HG03571 (cell line): Measurements from ENCODE around the gene BPIFB1.

Source experiments
- ATAC-seq: cut with Tn5 transposase; IDR thresholded peaks from one replicate; pipeline ENCODE4 v1.9.1; 2021; ENCODE audit not compliant: unreplicated experiment

The BPIFB1 gene

GRCh38 chr20:33282991-33283555 lies at the start of gene BPIFB1:
BPIFB1 (plus strand) TSS chr20:33283214; CDS start chr20:33286074, 2,860 bp downstream.
- no peak for ATAC-seq

- no peak for ATAC-seq
These were observed 49.0 kb upstream of the BPIFB1 start for GRCh38 chr20:33234050-33234449.

GRCh38 chr20:33235696-33236095 lies 47.3 kb upstream of the BPIFB1 start, which contains the start of gene BPIFA1:
BPIFA1 (plus strand) TSS chr20:33235996; CDS start chr20:33237712, 1,716 bp downstream.
- ATAC-seq, result no peak

GRCh38 chr20:33236351-33236750 lies 46.7 kb upstream of the BPIFB1 start:
- no peak for ATAC-seq

- no peak for ATAC-seq
These were observed 45.0 kb upstream of the BPIFB1 start for GRCh38 chr20:33237989-33238388.

GRCh38 chr20:33239418-33239817 lies 43.6 kb upstream of the BPIFB1 start:
- no peak for ATAC-seq

- ATAC-seq, result no peak
These were observed 42.9 kb upstream of the BPIFB1 start for GRCh38 chr20:33239979-33240736.

GRCh38 chr20:33240923-33241322 lies 42.1 kb upstream of the BPIFB1 start:
- ATAC-seq, result no peak

GRCh38 chr20:33242319-33243100 lies 40.5 kb upstream of the BPIFB1 start:
- no peak for ATAC-seq

- no peak for ATAC-seq
These were observed 36.9 kb upstream of the BPIFB1 start for GRCh38 chr20:33246077-33246476.

- ATAC-seq, result no peak
These were observed 33.6 kb upstream of the BPIFB1 start for GRCh38 chr20:33249456-33249855.

GRCh38 chr20:33250666-33251065 lies 32.3 kb upstream of the BPIFB1 start:
- ATAC-seq, result no peak

- no peak for ATAC-seq
These were observed 31.5 kb upstream of the BPIFB1 start for GRCh38 chr20:33251496-33251895.

GRCh38 chr20:33252460-33252859 lies 30.6 kb upstream of the BPIFB1 start:
- no peak for ATAC-seq

- no peak for ATAC-seq
These were observed 28.0 kb upstream of the BPIFB1 start for GRCh38 chr20:33255005-33255404.

- ATAC-seq, result no peak
These were observed 25.8 kb upstream of the BPIFB1 start for GRCh38 chr20:33257237-33257636.

- ATAC-seq, result no peak
These were observed 23.6 kb upstream of the BPIFB1 start for GRCh38 chr20:33259371-33259770.

GRCh38 chr20:33261465-33261864 lies 21.5 kb upstream of the BPIFB1 start:
- no peak for ATAC-seq

GRCh38 chr20:33262658-33263065 lies 20.4 kb upstream of the BPIFB1 start:
- ATAC-seq, result no peak

- no peak for ATAC-seq
These were observed 19.2 kb upstream of the BPIFB1 start for GRCh38 chr20:33263784-33264183.

- ATAC-seq, result no peak
These were observed 15.3 kb upstream of the BPIFB1 start for GRCh38 chr20:33267701-33268100.
